Uterus (tissue), 4 donors: ENCODE data around the gene SYNGR1. TPM values are rescaled to one million over a fixed set of nuclear protein-coding genes. Genes with fewer than 3 reads are reported as not detected.

Experiments
- DNase-seq, 2 donors: peaks; one replicate each; pipeline ENCODE4 v3.0.0-alpha.2; 2019 to 2020
- H3K27ac ChIP-seq, 2 donors: fragments of 200-600 bp; sonication (generic); 1 replicate in 1 of 2; 2 replicates in 1 of 2; pipeline ENCODE4 v1.5.1; 2016 to 2018
- H3K27me3 ChIP-seq, 2 donors: fragments of 200-600 bp; sonication (generic); one replicate each; pipeline ENCODE4 v1.5.1; 2018 to 2019; ENCODE audit warnings: control low read depth in 1 of 2
- H3K36me3 ChIP-seq, 2 donors: fragments of 200-600 bp; sonication (generic); one replicate each; pipeline ENCODE4 v1.5.1; 2019; ENCODE audit warnings: control low read depth in 1 of 2
- H3K4me1 ChIP-seq, 2 donors: fragments of 200-600 bp; sonication (generic); one replicate each; pipeline ENCODE4 v1.5.1; 2018 to 2019; ENCODE audit warnings: control low read depth in 1 of 2
- H3K4me3 ChIP-seq, 2 donors: fragments of 200-600 bp; sonication (generic); 1 replicate in 1 of 2; 2 replicates in 1 of 2; pipeline ENCODE4 v1.5.1; 2018 to 2019; ENCODE audit warnings: mild to moderate bottlenecking in 1 of 2
- H3K9me3 ChIP-seq, 2 donors: fragments of 200-600 bp; sonication (generic); one replicate each; pipeline ENCODE4 v1.5.1; 2019; ENCODE audit warnings: control low read depth in 1 of 2
- POLR2A ChIP-seq, 2 donors: fragments of 450-650 bp; IDR thresholded peaks; one replicate each; pipeline ENCODE4 v1.6.1; 2016; ENCODE audit warnings: antibody characterized with exemption in 2 of 2, mild to moderate bottlenecking in 1 of 2, moderate library complexity in 1 of 2
- intact Hi-C: fragments of 100-400 bp; cut with DNase I; formaldehyde crosslinking; loops from one replicate; pipeline ENCODE4 v1.15.1; 2023; ENCODE audit warnings: low total_unique reads
- total RNA-seq, 4 donors: library from RNA; depleted of rRNA in 3 of 4; stranded (reverse); fragments of >200 nt in 3 of 4; gene quantifications; one replicate each; pipeline versions ENCODE4 v1.1.0 to v1.2.4, GENCODE V29; 2014 to 2023
- TF ChIP-seq, protein P1 (sequence below), 4 experiments: fragments of 200-600 bp in 2 of 4; fragments of 450-650 bp in 2 of 4; sonication (generic) in 2 of 4; IDR thresholded peaks; one replicate each; pipeline ENCODE4 v1.5.1; 2016 to 2019; ENCODE audit warnings: antibody characterized with exemption in 4 of 4, mild to moderate bottlenecking in 2 of 4, moderate library complexity in 1 of 4
- donor health status: DM: yes; HTN: yes; CAD: no.

Gene SYNGR1
- total RNA-seq, 4 donors from 2014 or later, result 12.9 to 57.9 (median 35.4) TPM

DNA sequence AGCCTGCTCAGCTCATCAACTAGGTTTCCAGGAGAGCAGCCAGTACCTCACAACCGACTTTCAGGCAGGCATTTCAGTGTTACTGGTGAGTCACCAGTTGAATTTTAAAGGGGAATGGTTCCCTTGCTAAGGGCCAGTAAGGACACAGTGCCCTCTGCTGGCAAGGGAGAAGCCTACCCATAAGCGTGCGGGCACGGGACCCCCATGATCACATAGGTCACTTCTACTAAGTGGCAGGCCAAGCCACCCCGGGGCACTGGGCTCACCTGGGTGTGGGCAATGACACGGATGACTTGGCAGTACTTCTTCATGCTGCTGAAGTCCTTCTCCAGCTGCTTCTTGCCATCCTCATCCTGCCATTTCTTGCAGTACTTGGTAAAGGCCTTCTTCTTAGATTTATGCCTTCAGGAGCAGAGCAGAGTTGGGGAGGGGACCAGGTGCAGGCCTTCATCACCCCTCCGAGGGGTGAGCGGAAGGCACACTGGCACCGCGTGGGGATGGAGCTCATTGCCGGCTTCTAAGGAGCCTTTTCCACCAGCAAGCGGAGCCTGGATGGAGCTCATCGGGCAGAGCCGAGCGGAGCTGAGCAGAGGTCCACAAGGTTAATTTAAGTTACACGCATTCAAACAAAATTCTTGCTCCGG lies 33.2 kb upstream of the SYNGR1 start:
- H3K9me3 ChIP-seq, result no peaks in the 10 kb centered on the region
- no peak for TF ChIP-seq POLR2A (IDR thresholded peaks at IDR 0.05)
- TF ChIP-seq, protein P1, sequence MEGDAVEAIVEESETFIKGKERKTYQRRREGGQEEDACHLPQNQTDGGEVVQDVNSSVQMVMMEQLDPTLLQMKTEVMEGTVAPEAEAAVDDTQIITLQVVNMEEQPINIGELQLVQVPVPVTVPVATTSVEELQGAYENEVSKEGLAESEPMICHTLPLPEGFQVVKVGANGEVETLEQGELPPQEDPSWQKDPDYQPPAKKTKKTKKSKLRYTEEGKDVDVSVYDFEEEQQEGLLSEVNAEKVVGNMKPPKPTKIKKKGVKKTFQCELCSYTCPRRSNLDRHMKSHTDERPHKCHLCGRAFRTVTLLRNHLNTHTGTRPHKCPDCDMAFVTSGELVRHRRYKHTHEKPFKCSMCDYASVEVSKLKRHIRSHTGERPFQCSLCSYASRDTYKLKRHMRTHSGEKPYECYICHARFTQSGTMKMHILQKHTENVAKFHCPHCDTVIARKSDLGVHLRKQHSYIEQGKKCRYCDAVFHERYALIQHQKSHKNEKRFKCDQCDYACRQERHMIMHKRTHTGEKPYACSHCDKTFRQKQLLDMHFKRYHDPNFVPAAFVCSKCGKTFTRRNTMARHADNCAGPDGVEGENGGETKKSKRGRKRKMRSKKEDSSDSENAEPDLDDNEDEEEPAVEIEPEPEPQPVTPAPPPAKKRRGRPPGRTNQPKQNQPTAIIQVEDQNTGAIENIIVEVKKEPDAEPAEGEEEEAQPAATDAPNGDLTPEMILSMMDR (IDR thresholded peaks at IDR 0.05), result peak; percentile 88 to 90 (median 90)
- no peaks in the 10 kb centered on the region for H3K27me3 ChIP-seq
- peak; percentile 75 to 82 for DNase-seq
- H3K27ac ChIP-seq, result peak overlapping the region; percentile 57 to 94
- H3K36me3 ChIP-seq, result no peaks in the 10 kb centered on the region
- no peak overlapping the region for H3K4me3 ChIP-seq
- intact Hi-C loops, result loop anchor here (5.0 kb wide), 1 partner anchor 164 kb away; the partner anchor contains the start of gene CBX7
- H3K4me1 ChIP-seq, result peaks cover 0 to 24% of the 10 kb centered on the region in 2 donors

DNA sequence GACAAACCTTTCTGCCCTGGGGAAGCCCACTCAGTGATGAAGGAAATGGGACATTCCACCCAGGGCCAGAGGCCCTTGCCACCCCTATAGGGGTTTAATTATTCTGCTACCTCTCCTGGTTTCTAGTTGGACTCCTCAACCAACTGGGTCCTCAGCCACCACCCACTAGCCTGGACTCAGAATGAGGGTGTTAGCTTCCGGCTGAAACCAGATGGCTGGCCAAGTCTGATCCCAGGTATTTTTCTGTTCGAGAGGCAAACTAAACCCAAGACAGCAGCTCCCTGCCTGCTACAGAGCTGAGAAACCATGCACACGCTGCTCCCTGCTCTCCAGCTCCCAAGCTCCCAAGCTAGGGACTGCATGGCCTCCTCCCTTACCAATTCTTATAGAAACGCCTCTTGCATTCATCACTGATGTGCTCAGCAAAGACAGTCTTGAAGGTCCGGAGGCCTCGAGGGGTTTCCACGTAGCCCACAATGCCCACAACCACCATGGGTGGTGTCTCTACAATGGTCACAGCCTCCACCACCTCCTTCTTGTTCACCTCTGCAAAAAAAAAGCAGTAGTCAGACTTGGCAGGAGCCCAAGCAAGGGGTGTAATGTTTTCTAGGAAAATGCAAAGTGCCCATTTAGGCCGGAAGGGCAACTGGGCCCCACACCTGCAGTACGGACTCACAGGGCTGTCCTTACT lies 32.6 kb upstream of the SYNGR1 start:
- intact Hi-C loops, result loop anchor here (5.0 kb wide), 1 partner anchor 165 kb away; the partner anchor contains the start of gene CBX7
- Histone ChIP-seq H3K27ac (peak overlapping the region in 1 of 2 donors; percentile 94), H3K4me3 (no peak overlapping the region), H3K36me3 (no peaks in the 10 kb centered on the region), H3K9me3 (no peaks in the 10 kb centered on the region), H3K4me1 (peaks cover 0 to 24% of the 10 kb centered on the region in 2 donors), H3K27me3 (no peaks in the 10 kb centered on the region)
- DNase-seq, result no peak
- no peak for TF ChIP-seq POLR2A (IDR thresholded peaks at IDR 0.05)
- TF ChIP-seq, protein P1 (IDR thresholded peaks at IDR 0.05), result no peak

DNA sequence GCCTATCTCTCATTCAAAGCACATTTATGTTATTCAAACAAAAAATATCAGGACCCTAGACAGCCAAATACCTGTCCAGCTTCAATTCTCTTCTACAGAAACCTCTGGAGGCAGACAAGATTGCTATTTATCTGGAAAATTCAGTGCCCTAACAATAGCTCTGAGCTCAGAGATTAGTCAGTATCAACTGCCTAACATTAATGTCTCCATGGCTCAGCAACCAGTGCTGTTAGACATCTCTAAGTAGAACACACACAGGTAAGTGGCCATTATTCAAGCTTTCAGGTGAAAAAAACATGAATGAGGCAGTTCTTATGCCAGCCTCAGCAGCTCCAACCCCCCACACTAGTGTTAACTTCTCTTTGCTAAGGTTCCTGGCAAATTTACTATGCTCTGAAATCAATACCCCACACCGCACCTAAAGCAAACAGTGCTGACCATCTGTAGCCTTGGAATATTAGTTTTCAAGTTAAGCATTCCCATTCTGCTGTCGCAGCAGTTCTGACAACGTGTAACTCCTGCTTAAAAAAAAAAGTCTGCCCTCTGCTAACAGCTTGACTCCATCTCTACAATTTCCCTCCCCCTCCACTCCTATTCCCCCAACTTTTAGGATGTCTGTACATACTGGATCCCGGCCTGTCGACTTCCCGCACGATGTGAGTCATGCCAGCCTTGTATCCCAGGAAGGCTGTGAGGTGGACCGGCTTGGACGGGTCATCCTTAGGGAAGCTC lies 31.9 kb upstream of the SYNGR1 start:
- no peak for DNase-seq
- no peaks in the 10 kb centered on the region for H3K27me3 ChIP-seq
- intact Hi-C loops, result loop anchor here (5.0 kb wide), 1 partner anchor 166 kb away; the partner anchor contains the start of gene CBX7
- peak overlapping the region; percentile 60 to 63 for H3K4me3 ChIP-seq
- no peaks in the 10 kb centered on the region for H3K9me3 ChIP-seq
- peak overlapping the region; percentile 94 to 96 for H3K27ac ChIP-seq
- peaks cover 0 to 24% of the 10 kb centered on the region in 2 donors for H3K4me1 ChIP-seq
- TF ChIP-seq, protein P1 (IDR thresholded peaks at IDR 0.05), result no peak
- no peak for TF ChIP-seq POLR2A (IDR thresholded peaks at IDR 0.05)
- H3K36me3 ChIP-seq, result no peaks in the 10 kb centered on the region

DNA sequence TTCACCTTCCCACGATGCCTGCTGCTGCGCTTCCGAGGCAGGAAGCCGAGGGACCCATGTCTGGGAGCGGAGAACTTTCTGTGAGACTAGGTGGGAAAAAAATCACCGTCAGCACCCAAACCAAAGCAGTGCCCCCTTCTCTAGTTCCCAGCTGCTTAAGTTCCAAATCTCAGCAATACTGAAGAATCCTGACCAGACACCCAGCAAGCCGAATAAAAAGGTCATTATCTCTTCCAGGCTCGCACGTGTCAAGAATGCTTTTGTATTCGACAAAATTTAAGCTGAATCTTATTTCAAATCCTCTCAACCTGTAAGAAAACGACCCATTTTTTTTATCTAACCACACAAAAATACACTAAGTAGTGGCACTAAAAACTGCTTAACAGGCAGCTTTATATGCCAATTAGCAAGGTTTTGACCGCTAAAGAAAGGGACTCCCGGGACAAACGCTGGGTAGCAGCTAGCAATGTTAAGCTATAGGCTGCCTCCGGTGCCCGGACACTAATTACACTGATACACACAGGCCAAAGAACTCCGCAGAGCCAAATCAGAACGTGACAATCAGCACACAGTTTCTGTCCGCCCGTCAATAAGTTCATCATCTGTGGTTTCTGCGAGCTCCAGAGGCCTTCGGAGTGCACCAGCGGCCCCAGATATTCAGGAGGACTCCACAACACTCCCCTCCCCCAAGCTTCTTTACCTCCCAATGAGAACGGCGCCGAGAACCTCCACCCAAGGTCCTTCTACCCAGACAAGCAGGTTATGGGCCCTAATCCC lies 31.1 kb upstream of the SYNGR1 start:
- Histone ChIP-seq H3K36me3 (no peaks in the 10 kb centered on the region), H3K27me3 (no peaks in the 10 kb centered on the region), H3K27ac (peak overlapping the region; percentile 94 to 96), H3K4me3 (peak overlapping the region; percentile 60 to 63), H3K4me1 (peaks cover 0 to 24% of the 10 kb centered on the region in 2 donors), H3K9me3 (no peaks in the 10 kb centered on the region)
- DNase-seq, result no peak
- intact Hi-C loops, result loop anchor here (5.0 kb wide), 1 partner anchor 166 kb away; the partner anchor contains the start of gene CBX7
- TF ChIP-seq POLR2A (IDR thresholded peaks at IDR 0.05), result no peak
- TF ChIP-seq, protein P1 (IDR thresholded peaks at IDR 0.05), result no peak
